Left ventricle myocardium inferior (tissue), 1 donor: ENCODE results near the gene ZNF277. TPM values are rescaled to one million over a fixed set of nuclear protein-coding genes. Genes with fewer than 3 reads are reported as not detected.

ENCODE experiments used
- DNase-seq: peaks from one replicate; pipeline ENCODE4 v3.0.0-alpha.2; 2020
- H3K27ac ChIP-seq: fragments of 200-600 bp; replicated peaks from 2 replicates; pipeline ENCODE4 v1.8.0; 2021
- H3K27me3 ChIP-seq: fragments of 200-600 bp; 2 replicates; pipeline ENCODE4 v1.8.0; 2021; ENCODE audit warnings: low read depth
- H3K36me3 ChIP-seq: fragments of 200-600 bp; 2 replicates; pipeline ENCODE4 v1.8.0; 2021
- H3K4me1 ChIP-seq: fragments of 200-600 bp; 2 replicates; pipeline ENCODE4 v1.8.0; 2021
- H3K4me3 ChIP-seq: fragments of 200-600 bp; 2 replicates; pipeline ENCODE4 v1.8.0; 2021; ENCODE audit warnings: mild to moderate bottlenecking, moderate library complexity
- H3K9me3 ChIP-seq: fragments of 200-600 bp; replicated peaks from 2 replicates; pipeline ENCODE4 v1.8.0; 2021
- intact Hi-C: fragments of 100-400 bp; cut with micrococcal nuclease; formaldehyde crosslinking; loops from one replicate; pipeline ENCODE4 v1.11.0; 2022
- total RNA-seq: library from RNA; stranded (reverse); fragmentation: NEBNext Ultra II Directional; extraction: Animal tissue kit (Norgen Biotek cat#: 25700); gene quantifications from one replicate; pipeline ENCODE4 v1.2.1, GENCODE V29; 2021
- TF ChIP-seq, protein P1 (sequence below): fragments of 200-600 bp; IDR thresholded peaks from 2 replicates; pipeline ENCODE4 v1.8.0; 2021; ENCODE audit warnings: antibody characterized with exemption, mild to moderate bottlenecking, borderline replicate concordance
- donor health status: DM: no; HTN: yes; CAD: no; lungs with severe emphysema.

Gene ZNF277
- total RNA-seq, 1 donor from 2014 or later = 14.6 TPM

GRCh38 chr7:112185005-112185834 is 21.3 kb upstream of the ZNF277 start:
- Histone ChIP-seq H3K4me1 (peaks cover 91% of the 10 kb centered on the region), H3K27me3 (no peaks in the 10 kb centered on the region), H3K36me3 (no peaks in the 10 kb centered on the region), H3K4me3 (no peak overlapping the region), H3K9me3 (no peaks in the 10 kb centered on the region), H3K27ac (peak overlapping the region; percentile 70)
- intact Hi-C loops = no loop called here
- DNase-seq = no peak
- TF ChIP-seq, protein P1, sequence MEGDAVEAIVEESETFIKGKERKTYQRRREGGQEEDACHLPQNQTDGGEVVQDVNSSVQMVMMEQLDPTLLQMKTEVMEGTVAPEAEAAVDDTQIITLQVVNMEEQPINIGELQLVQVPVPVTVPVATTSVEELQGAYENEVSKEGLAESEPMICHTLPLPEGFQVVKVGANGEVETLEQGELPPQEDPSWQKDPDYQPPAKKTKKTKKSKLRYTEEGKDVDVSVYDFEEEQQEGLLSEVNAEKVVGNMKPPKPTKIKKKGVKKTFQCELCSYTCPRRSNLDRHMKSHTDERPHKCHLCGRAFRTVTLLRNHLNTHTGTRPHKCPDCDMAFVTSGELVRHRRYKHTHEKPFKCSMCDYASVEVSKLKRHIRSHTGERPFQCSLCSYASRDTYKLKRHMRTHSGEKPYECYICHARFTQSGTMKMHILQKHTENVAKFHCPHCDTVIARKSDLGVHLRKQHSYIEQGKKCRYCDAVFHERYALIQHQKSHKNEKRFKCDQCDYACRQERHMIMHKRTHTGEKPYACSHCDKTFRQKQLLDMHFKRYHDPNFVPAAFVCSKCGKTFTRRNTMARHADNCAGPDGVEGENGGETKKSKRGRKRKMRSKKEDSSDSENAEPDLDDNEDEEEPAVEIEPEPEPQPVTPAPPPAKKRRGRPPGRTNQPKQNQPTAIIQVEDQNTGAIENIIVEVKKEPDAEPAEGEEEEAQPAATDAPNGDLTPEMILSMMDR = no peak

DNA sequence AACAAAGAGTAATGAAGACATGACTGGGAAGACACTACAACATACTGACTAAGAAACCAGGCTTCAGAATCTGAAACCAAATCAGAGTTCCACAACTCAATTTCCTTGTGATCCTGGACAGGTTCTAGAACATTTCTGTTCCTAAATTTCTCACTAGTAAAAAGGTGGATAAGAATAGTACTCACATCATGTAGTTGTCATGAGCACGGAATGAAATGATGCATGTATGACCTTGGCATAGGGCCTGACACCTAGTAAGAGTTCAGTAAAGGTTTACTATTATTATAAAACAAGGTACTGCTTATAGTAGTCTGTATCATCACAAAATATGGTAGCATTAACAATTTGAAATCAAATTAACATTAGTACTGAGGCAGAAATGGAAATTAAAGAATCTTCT is 20.2 kb upstream of the ZNF277 start:
- Histone ChIP-seq H3K36me3 (no peaks in the 10 kb centered on the region), H3K27me3 (no peaks in the 10 kb centered on the region), H3K4me1 (peaks cover 90% of the 10 kb centered on the region), H3K27ac (peak overlapping the region; percentile 70), H3K9me3 (no peaks in the 10 kb centered on the region), H3K4me3 (no peak overlapping the region)
- no peak for DNase-seq
- TF ChIP-seq, protein P1 = no peak
- intact Hi-C loops = no loop called here

GRCh38 chr7:112188257-112188656 is 18.2 kb upstream of the ZNF277 start:
- intact Hi-C loops = no loop called here
- H3K9me3 ChIP-seq = no peaks in the 10 kb centered on the region
- peaks cover 89% of the 10 kb centered on the region for H3K4me1 ChIP-seq
- no peak overlapping the region for H3K4me3 ChIP-seq
- no peaks in the 10 kb centered on the region for H3K36me3 ChIP-seq
- H3K27ac ChIP-seq = no peak overlapping the region
- DNase-seq = no peak
- TF ChIP-seq, protein P1 = no peak
- H3K27me3 ChIP-seq = no peaks in the 10 kb centered on the region

- no peak for DNase-seq
- Histone ChIP-seq H3K36me3 (no peaks in the 10 kb centered on the region), H3K4me3 (no peak overlapping the region), H3K9me3 (peaks cover 7% of the 10 kb centered on the region), H3K27ac (no peak overlapping the region), H3K4me1 (peaks cover 74% of the 10 kb centered on the region), H3K27me3 (no peaks in the 10 kb centered on the region)
- intact Hi-C loops = no loop called here
- TF ChIP-seq, protein P1 = no peak
Measured at GRCh38 chr7:112189691-112190090, 16.8 kb upstream of the ZNF277 start.

GRCh38 chr7:112190120-112190519 is 16.4 kb upstream of the ZNF277 start:
- peaks cover 7% of the 10 kb centered on the region for H3K9me3 ChIP-seq
- H3K4me3 ChIP-seq = no peak overlapping the region
- H3K4me1 ChIP-seq = peaks cover 70% of the 10 kb centered on the region
- TF ChIP-seq, protein P1 = no peak
- H3K27me3 ChIP-seq = no peaks in the 10 kb centered on the region
- H3K36me3 ChIP-seq = no peaks in the 10 kb centered on the region
- DNase-seq = no peak
- no peak overlapping the region for H3K27ac ChIP-seq
- intact Hi-C loops = no loop called here
